Medulla oblongata (tissue), 1 donor: ENCODE data around the gene CD44.
"Not testable (repeated sequence)": the region's sequence is repeated elsewhere in the genome, so short reads cannot be mapped to it uniquely, and the experiment has no call there.

Source experiments
- DNase-seq: peaks from one replicate; pipeline ENCODE4 v3.0.0-alpha.2; 2015; ENCODE audit errors: extremely low spot score

The CD44 gene

GRCh38 chr11:35214226-35214770, 75.3 kb downstream of the CD44 start:
- DNase-seq: no peak

GRCh38 chr11:35214792-35215193, 75.8 kb downstream of the CD44 start:
- no peak for DNase-seq

GRCh38 chr11:35215945-35216344, 77.0 kb downstream of the CD44 start:
- DNase-seq: no peak

- no peak for DNase-seq
Observed at GRCh38 chr11:35216962-35217678, 78.1 kb downstream of the CD44 start.

GRCh38 chr11:35218956-35219355, 80.0 kb downstream of the CD44 start:
- no peak for DNase-seq

GRCh38 chr11:35223371-35223796, 84.4 kb downstream of the CD44 start:
- DNase-seq: no peak

- no peak for DNase-seq
Observed at GRCh38 chr11:35223991-35224390, 85.0 kb downstream of the CD44 start.

GRCh38 chr11:35225946-35226520, 87.1 kb downstream of the CD44 start:
- no peak for DNase-seq

- DNase-seq: not testable (repeated sequence)
Observed at GRCh38 chr11:35226756-35227155, 87.8 kb downstream of the CD44 start.

GRCh38 chr11:35227576-35228327, 88.8 kb downstream of the CD44 start:
- DNase-seq: peak; percentile 43

- DNase-seq: no peak
Observed at GRCh38 chr11:35228328-35228725, 89.4 kb downstream of the CD44 start.

- DNase-seq: no peak
Observed at GRCh38 chr11:35230388-35230787, 91.4 kb downstream of the CD44 start.

GRCh38 chr11:35231076-35231860, 92.3 kb downstream of the CD44 start:
- no peak for DNase-seq

GRCh38 chr11:35232891-35233330, 93.9 kb downstream of the CD44 start:
- DNase-seq: no peak

GRCh38 chr11:35233518-35233917, 94.5 kb downstream of the CD44 start:
- DNase-seq: peak; percentile 39

GRCh38 chr11:35234460-35235156, 95.6 kb downstream of the CD44 start:
- no peak for DNase-seq

- no peak for DNase-seq
Observed at GRCh38 chr11:35235157-35235468, 96.1 kb downstream of the CD44 start.

- no peak for DNase-seq
Observed at GRCh38 chr11:35235498-35235897, 96.5 kb downstream of the CD44 start.

- DNase-seq: no peak
Observed at GRCh38 chr11:35235936-35236666, 97.1 kb downstream of the CD44 start.

- peak; percentile 66 for DNase-seq
Observed at GRCh38 chr11:35236667-35237003, 97.7 kb downstream of the CD44 start.

- no peak for DNase-seq
Observed at GRCh38 chr11:35237351-35237750, 98.4 kb downstream of the CD44 start.
